Fibroblast of the conjunctiva (primary cell): ENCODE results near the gene TAOK1.

Experiments used
- DNase-seq: peaks from one replicate; pipeline ENCODE4 v3.0.0-alpha.2; 2010; ENCODE audit warnings: low read depth

TAOK1 gene

DNA sequence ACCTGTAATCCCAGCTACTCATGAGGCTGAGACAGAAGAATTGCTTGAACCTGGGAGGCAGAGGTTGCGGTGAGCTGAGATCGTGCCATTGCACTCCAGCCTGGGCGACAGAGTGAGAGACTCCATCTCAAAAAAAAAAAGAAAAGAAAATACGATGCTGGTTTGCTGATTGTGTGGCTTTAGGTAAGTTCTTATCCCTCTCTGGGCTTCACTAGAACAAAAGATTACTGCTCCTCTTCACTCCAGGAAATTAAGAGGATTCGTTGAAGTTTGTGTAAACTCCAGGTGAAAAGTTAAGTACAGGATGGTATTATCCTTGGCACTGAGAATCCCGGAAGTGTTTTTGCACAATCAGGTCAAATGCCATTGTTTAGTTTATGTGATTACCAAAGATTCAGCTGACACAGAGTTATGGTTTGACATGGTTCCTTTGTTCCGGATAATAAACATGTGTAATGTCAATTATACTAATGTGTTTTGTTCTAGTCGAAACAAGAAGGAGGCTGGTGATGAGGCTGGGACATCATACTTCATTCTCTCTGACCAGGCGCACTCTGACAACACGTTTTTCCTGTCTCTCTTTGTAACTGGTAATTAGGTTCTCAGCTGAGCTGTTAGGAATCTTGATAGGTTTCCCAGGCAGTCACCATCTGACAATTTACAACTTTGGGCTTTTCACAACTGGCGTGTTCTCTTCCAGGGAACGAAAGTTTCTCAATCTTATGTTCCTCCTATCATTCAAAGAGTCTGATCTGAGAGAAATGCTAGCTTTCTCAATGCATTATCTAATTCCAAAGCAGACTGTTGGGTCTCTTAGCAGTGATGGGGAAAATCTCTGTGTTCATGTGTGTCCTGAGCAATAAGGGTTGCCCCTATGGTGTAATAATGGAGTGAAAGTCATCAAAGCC lies 10.8 kb upstream of the TAOK1 start:
- DNase-seq: no peak

DNA sequence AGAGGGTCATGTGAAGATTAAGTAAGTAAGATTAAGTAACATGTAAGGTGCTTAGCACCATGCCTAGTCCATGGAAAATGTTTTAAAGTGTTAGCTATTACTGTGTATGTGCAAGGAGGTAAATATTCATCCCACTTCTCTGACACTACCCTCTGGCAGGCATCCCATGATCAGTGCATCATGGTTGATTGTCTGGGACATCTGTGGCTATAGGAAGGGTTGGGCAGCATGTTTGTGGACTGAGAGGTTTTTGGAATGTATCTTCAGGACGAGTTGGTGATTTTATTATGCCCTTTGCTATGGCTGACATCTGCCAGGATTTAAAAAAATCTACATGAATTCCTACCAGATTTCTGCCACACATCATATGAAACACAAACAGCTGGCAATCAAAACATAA lies 6.5 kb upstream of the TAOK1 start:
- DNase-seq: no peak

DNA sequence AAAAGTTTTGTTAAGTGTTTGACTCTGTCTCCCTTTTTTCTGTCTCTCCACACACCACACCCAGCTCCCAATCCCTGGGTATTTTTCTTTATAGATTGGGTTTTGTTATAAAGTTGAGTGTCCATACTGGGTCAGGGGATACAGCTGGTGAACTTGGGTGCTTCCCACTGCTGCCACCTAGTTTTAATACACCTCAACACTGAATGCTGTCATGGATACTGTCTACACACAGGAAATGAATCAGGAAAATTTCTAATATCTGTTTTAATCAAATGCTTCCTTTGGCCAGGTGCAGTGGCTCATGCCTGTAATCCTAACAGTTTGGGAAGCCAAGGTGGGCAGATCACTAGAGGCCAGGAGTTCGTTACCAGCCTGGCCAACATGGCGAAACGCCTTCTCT lies 5.3 kb upstream of the TAOK1 start:
- no peak for DNase-seq

- DNase-seq: no peak
Observed at GRCh38 chr17:29386760-29387159, 3.4 kb upstream of the TAOK1 start.

GRCh38 chr17:29388937-29389336 lies 1.2 kb upstream of the TAOK1 start:
- DNase-seq: no peak

DNA sequence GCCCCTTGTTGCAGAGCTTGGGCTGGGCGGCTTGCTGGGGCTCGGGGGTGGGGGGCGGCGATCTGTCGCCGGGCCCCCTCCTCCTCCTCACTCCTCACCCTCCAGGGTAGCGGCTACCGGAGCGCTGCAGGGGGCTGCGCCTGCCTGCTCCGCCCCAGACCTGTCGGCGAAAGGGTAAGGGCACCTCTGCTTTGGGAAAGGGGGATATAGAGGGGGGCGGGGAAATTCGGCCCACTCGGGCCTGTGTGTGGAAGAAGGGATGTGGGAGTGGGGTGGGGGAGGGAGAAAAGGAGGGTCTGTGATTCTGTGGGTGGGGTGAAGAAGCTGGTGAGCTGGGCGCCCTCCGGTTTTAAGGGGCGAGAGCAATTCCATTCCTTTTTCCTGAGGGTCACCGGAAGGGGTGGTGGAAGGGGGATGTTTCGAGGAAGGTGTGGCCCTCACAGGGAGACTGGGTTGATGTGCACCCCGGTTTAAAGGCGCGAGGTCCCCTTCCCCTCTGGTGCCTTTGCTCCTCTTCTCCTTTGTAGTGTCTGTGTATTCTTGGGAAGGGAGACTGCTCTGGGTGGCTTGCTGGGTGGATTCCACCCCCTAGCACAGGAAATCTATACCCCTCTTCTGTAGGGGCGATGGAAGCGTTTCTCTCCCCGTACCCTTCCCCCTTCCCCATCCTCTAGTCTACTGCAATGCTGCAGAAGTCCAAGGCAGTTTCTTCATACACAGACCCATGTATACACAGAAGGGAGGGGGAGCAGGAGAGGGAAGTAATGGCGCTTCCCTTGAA lies 878 bp downstream of the TAOK1 start:
- DNase-seq: no peak

GRCh38 chr17:29393436-29393835 lies 3.3 kb downstream of the TAOK1 start:
- DNase-seq: no peak

GRCh38 chr17:29394761-29395160 lies 4.6 kb downstream of the TAOK1 start:
- no peak for DNase-seq

DNA sequence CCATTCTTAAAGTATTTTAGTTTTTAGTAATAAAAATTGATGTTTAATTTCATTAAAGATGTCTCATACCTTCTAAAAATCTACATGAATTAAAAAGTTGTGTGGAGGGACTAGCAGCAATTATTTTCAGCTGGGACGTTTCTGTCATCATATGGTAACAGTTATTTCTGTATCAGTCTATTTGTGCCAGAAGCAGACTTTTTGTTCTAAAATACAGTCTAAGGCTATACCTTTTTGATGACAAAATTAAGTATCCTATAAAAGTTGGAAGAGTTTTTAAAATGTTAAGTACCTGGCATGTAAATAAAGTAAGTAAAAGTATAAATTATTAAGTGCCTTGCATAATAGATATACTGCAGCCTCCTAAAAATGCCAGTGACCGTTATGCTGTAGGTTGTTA lies 5.9 kb downstream of the TAOK1 start:
- DNase-seq: no peak

DNA sequence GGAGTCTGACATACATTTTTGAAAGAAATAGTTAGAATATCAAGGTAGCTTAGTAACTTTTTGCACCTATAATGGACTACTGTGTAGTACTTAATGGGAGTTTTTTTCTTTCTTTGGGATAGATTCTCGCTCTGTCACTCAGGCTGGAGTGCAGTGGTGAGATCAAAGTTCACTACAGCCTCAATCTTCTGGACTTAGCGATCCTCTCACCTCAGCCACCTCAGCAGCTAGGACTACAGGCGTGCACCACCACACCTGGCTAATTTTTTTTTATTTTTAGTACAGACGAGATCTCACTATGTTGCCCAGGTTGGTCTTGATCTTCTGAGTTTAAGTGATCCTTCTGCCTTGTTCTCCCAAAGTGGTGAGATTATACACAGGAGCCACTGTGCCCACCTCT lies 9.5 kb downstream of the TAOK1 start:
- DNase-seq: no peak

DNA sequence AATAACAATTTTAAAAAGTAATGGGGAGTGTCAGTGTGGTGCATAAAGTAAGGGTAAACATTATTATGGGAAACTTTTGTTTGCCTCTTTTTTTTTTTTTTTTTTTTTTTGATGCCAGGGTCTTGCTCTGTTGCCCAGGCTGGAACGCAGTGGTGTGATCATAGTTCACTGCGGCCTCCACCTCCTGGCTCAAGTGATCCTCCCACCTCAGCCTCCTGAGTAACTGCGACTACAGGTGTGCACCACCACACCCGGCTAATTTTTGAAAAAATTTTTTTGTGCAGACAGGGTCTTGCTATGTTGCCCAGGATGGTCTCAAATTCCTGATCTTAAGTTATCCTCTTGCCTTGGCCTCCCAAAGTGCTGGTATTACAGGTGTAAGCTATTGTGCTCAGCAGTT lies 10.7 kb downstream of the TAOK1 start:
- DNase-seq: no peak

DNA sequence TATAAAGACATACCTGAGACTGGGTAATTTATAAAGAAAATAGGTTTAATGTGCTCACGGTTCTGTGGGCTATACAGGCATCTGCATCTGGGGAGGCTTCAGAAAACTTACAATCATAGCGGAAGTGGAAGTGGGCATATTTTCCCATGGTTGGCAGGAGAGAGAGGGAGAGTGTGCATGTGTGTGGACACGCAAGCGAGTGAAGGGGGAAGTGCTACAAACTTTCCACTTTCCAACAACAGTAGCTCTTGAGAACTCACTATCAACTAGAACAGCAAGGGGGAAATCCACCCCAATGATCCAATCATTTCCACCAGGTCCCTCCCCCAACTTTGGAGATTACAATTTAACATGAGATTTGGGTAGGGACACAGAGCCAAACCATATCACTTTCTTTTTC lies 11.1 kb downstream of the TAOK1 start:
- DNase-seq: no peak

DNA sequence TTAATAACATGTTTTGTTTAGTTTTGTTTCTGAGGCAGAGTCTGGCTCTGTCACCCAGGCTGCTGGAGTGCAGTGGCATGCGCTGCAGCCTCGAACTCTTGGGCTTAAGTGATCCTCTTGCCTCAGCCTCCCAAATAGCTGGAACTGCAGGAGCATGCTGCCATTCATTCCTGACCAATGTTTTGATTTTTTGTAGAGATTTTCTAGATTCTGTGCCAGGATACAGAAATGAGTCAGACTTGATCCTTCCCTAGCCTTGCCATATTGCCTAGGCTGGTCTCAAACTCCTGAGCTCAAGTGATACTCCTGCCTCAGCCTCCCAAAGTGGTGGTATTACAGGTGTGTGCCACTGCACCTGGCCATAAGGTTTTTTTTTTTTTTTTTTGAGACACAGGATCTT lies 17.7 kb downstream of the TAOK1 start:
- DNase-seq: no peak

- no peak for DNase-seq
Observed at GRCh38 chr17:29409963-29410362, 19.8 kb downstream of the TAOK1 start.

GRCh38 chr17:29412780-29413565 lies 22.8 kb downstream of the TAOK1 start:
- DNase-seq: peak; percentile 17

DNA sequence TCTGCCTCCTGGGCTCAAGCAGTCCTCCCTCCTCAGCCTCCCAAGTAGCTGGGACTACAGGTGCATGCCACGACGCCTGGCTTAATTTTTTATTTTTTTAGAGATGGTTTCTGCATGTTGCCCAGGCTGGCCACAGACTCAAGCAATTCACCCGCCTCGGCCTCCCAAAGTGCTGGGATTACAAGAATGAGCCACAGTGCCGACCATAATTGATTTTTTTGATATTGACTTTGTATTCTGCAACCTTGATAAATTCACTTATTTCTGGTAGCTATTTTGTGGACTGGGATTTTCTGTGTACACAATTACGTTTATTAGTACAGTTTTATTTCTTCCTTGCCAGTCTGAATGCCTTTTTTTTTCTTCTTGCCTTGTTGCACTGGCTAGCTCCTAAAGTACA lies 30.0 kb downstream of the TAOK1 start:
- DNase-seq: no peak

- DNase-seq: no peak
Observed at GRCh38 chr17:29430275-29430674, 40.1 kb downstream of the TAOK1 start.

DNA sequence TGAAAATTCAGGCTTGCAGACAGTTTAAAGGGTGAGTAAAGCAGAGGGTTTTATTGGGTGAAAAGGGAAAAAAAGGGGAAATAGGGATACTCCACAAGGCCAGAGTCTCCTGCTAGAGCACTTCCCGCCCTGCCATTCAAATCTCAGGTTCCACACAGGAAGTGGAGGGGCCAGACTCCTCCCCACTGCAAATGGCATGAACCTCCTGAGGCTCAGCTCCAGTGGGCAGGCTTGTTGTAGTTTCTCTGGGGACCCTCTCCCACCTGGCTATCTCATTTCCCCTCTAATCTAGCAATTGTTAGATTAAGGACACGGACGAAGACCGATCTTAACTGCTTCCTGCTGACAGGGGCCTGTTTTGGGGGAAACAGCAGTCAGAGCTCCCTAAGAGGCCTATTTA lies 43.4 kb downstream of the TAOK1 start:
- no peak for DNase-seq

DNA sequence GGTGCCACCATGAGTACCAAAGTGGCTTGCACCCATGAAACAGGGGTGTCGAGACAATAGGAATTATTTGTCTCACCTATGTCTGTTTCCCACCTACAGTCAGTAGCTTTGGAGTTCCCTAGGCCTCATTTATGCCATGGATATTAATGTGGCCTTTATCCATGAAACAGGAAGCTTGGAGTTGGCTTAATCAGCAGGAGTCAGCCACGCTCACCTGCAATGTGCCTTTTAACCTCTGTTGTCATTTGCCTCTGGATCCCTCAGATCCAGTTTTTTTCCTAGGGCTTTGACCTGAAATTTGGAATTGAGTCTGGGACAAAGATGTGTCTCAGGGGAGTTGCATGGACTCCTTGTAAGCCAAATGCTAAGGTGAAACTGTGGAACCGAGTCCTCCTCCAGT lies 44.4 kb downstream of the TAOK1 start:
- no peak for DNase-seq

GRCh38 chr17:29442451-29442850 lies 52.3 kb downstream of the TAOK1 start:
- no peak for DNase-seq

DNA sequence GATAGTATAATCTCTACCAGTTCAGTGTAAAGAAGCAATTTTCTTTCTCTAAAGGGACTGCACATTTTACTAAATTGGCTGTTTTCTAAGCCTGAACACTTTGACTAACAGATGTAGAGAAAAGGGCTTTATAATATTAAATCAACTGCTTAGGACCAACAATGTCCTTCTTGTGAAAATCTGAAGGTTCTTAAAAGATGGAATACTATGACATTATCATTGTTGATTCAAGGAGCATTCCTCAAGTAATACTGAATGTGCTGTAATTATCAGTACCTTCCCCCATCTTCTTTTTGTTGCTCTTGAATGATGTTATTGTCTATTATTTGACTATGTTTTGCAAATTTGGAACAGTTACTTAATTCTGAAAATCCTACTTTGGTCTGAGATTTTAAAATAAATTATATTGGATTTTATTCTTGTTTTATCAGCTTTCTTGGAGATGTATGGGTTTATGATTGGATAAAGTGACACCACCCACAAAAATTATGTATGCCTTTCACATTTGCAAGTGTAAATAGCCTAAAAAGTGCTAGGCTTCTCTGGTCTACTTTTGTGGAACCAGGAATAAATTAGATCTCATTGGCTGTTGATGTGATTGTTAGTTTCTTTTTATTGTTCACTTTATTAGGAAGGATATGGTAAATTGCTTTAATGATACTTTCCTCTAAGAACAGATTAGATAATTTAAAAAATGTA lies 53.0 kb downstream of the TAOK1 start:
- no peak for DNase-seq

- no peak for DNase-seq
Observed at GRCh38 chr17:29444589-29444988, 54.4 kb downstream of the TAOK1 start.
